B cell (primary cell): Measurements from ENCODE around the gene CHRM4. TPM values are rescaled to one million over a fixed set of nuclear protein-coding genes. Genes with fewer than 3 reads are reported as not detected.

ENCODE experiments used
- ATAC-seq: fragments of 200-7000 bp; cut with Tn5 transposase; one replicate; pipeline ENCODE4 v1.10.0; 2021; ENCODE audit warnings: low read depth, mild to moderate bottlenecking, moderate number of reproducible peaks, moderate library complexity
- CTCF ChIA-PET: fragments of 350-600 bp; sonication (Branson Sonifier 250); formaldehyde crosslinking; loops from one replicate; lab custom pipeline; 2021; ENCODE audit warnings: antibody characterized with exemption, inconsistent platforms; lab: Charles Lee
- POLR2A ChIA-PET: fragments of 350-600 bp; sonication (Branson Sonifier 250); formaldehyde crosslinking; loops from one replicate; lab custom pipeline; 2021; ENCODE audit warnings: antibody characterized with exemption; lab: Charles Lee
- DNase-seq: peaks from one replicate; pipeline ENCODE4 v3.0.0; 2013
- H2AFZ ChIP-seq: 2 replicates; pipeline ENCODE4 v1.6.1; 2012; ENCODE audit warnings: mild to moderate bottlenecking, low read depth, low read length; ENCODE audit not compliant: insufficient read depth, poor library complexity, severe bottlenecking
- H3K27ac ChIP-seq, 2 donors: 1 replicate in 1 of 2; 2 replicates in 1 of 2; pipeline ENCODE4 v1.5.1; 2012 to 2013; ENCODE audit warnings: low read length in 2 of 2, mild to moderate bottlenecking in 2 of 2, moderate library complexity in 1 of 2
- H3K27me3 ChIP-seq, 4 experiments: fragments of 200-600 bp in 1 of 4; sonication (generic) in 1 of 4; replicated peaks in 1 of 4; 1 replicate in 2 of 4; 2 replicates in 2 of 4; pipeline versions ENCODE4 v1.6.1 to v1.7.0; 2013 to 2016; ENCODE audit warnings: low read length in 3 of 4, mild to moderate bottlenecking in 2 of 4, mixed read lengths in 1 of 4, moderate library complexity in 1 of 4; ENCODE audit not compliant: insufficient read depth in 4 of 4, control insufficient read depth in 3 of 4; ENCODE audit errors: control extremely low read depth in 1 of 4
- H3K36me3 ChIP-seq, 2 experiments: replicated peaks in 1 of 2; 1 replicate in 1 of 2; 2 replicates in 1 of 2; pipeline versions ENCODE4 v1.6.1 to v1.7.1; 2013; ENCODE audit warnings: low read length in 1 of 2; ENCODE audit not compliant: insufficient read depth in 2 of 2, control insufficient read depth in 1 of 2; ENCODE audit errors: control extremely low read depth in 1 of 2, extremely low read depth in 1 of 2
- H3K4me1 ChIP-seq, 2 donors: fragments of 200-600 bp in 1 of 2; sonication (generic) in 1 of 2; 1 replicate in 1 of 2; 2 replicates in 1 of 2; pipeline versions ENCODE4 v1.5.1 to v1.6.1; 2013 to 2017; ENCODE audit warnings: low read length in 2 of 2; ENCODE audit not compliant: control insufficient read depth in 2 of 2, insufficient read depth in 2 of 2
- H3K4me2 ChIP-seq: replicated peaks from 2 replicates; pipeline ENCODE3; 2012; ENCODE audit warnings: mild to moderate bottlenecking, low read depth, low read length; ENCODE audit not compliant: poor library complexity, severe bottlenecking
- H3K4me3 ChIP-seq, 5 experiments: fragments of 200-600 bp in 1 of 5; sonication (generic) in 1 of 5; 1 replicate in 3 of 5; 2 replicates in 2 of 5; pipeline versions ENCODE4 v1.5.1 to v1.7.0; 2011 to 2016; ENCODE audit warnings: low read length in 4 of 5, mild to moderate bottlenecking in 4 of 5, low read depth in 2 of 5, control low read depth in 1 of 5, moderate library complexity in 1 of 5; ENCODE audit not compliant: insufficient read depth in 1 of 5; ENCODE audit errors: control extremely low read depth in 1 of 5, extremely low read depth in 1 of 5
- H3K79me2 ChIP-seq: fragments of 200-600 bp; sonication (generic); one replicate; pipeline ENCODE4 v1.6.0; 2016; ENCODE audit warnings: low read length; ENCODE audit not compliant: control insufficient read depth, insufficient read depth
- H3K9ac ChIP-seq: fragments of 200-600 bp; sonication (generic); 2 replicates; pipeline ENCODE4 v1.6.1; 2017; ENCODE audit warnings: mild to moderate bottlenecking, low read length, moderate library complexity
- H3K9me3 ChIP-seq, 3 donors: one replicate each; pipeline versions ENCODE4 v1.6.1 to v1.7.1; 2013; ENCODE audit warnings: low read length in 2 of 3; ENCODE audit not compliant: control insufficient read depth in 2 of 3, insufficient read depth in 1 of 3; ENCODE audit errors: control extremely low read depth in 1 of 3
- H4K20me1 ChIP-seq: 2 replicates; pipeline ENCODE4 v1.6.0; 2012; ENCODE audit warnings: mild to moderate bottlenecking, low read length; ENCODE audit not compliant: insufficient read depth, control insufficient read depth, poor library complexity, severe bottlenecking
- H3K27ac Mint-ChIP-seq: one replicate; pipeline ENCODE4 v1.8.0; 2021; ENCODE audit warnings: mixed read lengths
- H3K27me3 Mint-ChIP-seq: one replicate; pipeline ENCODE4 v1.8.0; 2021; ENCODE audit warnings: mixed read lengths
- H3K4me1 Mint-ChIP-seq: one replicate; pipeline ENCODE4 v1.8.0; 2021; ENCODE audit warnings: mixed read lengths
- H3K4me3 Mint-ChIP-seq: one replicate; pipeline ENCODE4 v1.8.0; 2021; ENCODE audit warnings: mixed read lengths
- H3K9me3 Mint-ChIP-seq: one replicate; pipeline ENCODE4 v1.8.0; 2022; ENCODE audit warnings: mixed read lengths; ENCODE audit not compliant: insufficient read depth
- EZH2 ChIP-seq: IDR thresholded peaks from 2 replicates; pipeline ENCODE4 v1.6.1; 2012; ENCODE audit warnings: borderline replicate concordance, low read depth, mild to moderate bottlenecking, moderate library complexity, low read length; ENCODE audit not compliant: insufficient read depth, poor library complexity, severe bottlenecking
- WGBS: methylation state at CpG from one replicate; pipeline ENCODE4 v1.1.5; 2013; ENCODE audit warnings: missing lambda C conversion rate; ENCODE audit not compliant: insufficient coverage; 5-methylcytosine and 5-hydroxymethylcytosine counted together
- intact Hi-C: fragments of 100-400 bp; cut with micrococcal nuclease; formaldehyde crosslinking; loops from one replicate; pipeline ENCODE4 v1.10.0; 2022
- polyA plus RNA-seq: library from polyadenylated mRNA; depleted of rRNA; stranded (reverse); fragments of >200 nt; gene quantifications from 2 replicates; pipeline ENCODE4 v1.2.3, GENCODE V29; 2012
- total RNA-seq, 2 donors: library from RNA; stranded (reverse); fragments of 120-200 nt in 1 of 2; gene quantifications; 1 replicate in 1 of 2; 2 replicates in 1 of 2; pipeline versions ENCODE4 v1.2.3 to v1.2.4, GENCODE V29; 2013 to 2022
- TF ChIP-seq, protein P1 (sequence below): fragments of 200-600 bp; IDR thresholded peaks from one replicate; pipeline ENCODE4 v1.8.0; 2022; ENCODE audit warnings: antibody characterized with exemption, mild to moderate bottlenecking

Gene CHRM4
- total and polyA plus RNA-seq, 2 donors (not counting 1 experiment from before 2014, with no cell fraction given): 0.49 to 1.4 TPM

DNA sequence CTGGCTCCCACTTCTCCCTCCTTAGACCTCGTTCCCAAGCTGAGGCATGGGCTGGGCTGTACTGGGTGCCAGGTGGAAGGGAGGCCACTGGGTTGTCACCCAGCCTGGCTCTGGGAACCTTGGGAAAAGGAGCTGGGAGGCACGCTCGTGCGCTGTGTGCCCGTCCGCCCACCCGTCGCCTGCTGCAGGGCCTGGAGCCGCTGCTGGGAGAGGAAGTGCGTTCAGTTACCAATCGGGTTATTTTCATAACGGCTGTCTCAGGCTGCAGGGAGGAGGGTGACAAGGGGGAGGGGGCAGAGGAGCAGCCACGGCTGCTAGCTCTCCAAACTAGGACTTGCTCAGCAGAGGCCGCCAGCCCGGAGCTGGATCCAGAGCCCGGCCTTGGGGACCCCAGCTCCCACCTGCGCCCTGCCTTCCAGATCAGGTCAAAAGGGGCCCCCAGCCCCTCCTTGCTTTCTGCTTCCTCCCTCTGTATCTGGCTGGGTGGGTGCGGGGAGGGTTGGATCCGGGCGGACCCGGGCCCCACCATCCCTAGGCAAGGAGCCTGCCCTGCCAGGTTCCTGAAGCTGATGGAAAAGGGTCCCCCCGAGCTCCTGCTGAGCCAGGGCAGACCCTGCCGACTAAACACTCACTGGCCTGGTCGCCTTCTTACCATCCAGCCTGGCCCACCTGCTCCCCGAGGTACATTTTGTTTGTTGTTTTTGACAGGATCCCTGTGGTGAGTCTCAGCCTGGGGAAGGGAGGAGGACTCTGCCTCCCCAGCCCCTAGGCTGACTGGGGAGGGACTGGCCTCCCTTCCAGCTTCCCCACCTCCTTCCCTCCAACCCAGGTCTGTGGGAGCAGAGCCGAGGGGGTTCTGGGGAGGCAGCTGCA is 30.1 kb downstream of the CHRM4 start:
- 2% methylated on average over 22 of the region's 26 CpGs for WGBS
- Mint-ChIP-seq H3K4me1 (peaks cover 23% of the 10 kb centered on the region), H3K4me3 (peak overlapping the region; percentile 84), H3K9me3 (no peaks in the 10 kb centered on the region), H3K27ac (peak overlapping the region; percentile 46), H3K27me3 (no peaks in the 10 kb centered on the region)
- H3K27me3 ChIP-seq: no peaks in the 10 kb centered on the region
- ChIA-PET CTCF (interaction anchor here (0.7 to 1.5 kb wide), 3 partner anchors 7 to 27 kb away, joined by 3 to 8 read pairs (median 4); partner anchors contain the start of gene DGKZ), POLR2A (no interaction called here)
- peak overlapping the region; percentile 90 for H3K4me2 ChIP-seq
- ATAC-seq: peak; percentile 94
- peak overlapping the region in 1 of 2 donors; percentile 61 for H3K27ac ChIP-seq
- peaks cover 58% of the 10 kb centered on the region for H3K79me2 ChIP-seq
- peak overlapping the region; percentile 62 for H3K9ac ChIP-seq
- peaks cover 19 to 26% of the 10 kb centered on the region in 2 donors for H3K4me1 ChIP-seq
- intact Hi-C loops: no loop called here
- H4K20me1 ChIP-seq: peaks cover 70% of the 10 kb centered on the region
- H3K9me3 ChIP-seq: no peaks in the 10 kb centered on the region
- H2AFZ ChIP-seq: peak overlapping the region; percentile 75
- H3K36me3 ChIP-seq: no peaks in the 10 kb centered on the region
- no peak for TF ChIP-seq EZH2
- peak; percentile 67 for DNase-seq
- H3K4me3 ChIP-seq: peak overlapping the region in 4 of 5 experiments; percentile 9 to 58 (median 42)

DNA sequence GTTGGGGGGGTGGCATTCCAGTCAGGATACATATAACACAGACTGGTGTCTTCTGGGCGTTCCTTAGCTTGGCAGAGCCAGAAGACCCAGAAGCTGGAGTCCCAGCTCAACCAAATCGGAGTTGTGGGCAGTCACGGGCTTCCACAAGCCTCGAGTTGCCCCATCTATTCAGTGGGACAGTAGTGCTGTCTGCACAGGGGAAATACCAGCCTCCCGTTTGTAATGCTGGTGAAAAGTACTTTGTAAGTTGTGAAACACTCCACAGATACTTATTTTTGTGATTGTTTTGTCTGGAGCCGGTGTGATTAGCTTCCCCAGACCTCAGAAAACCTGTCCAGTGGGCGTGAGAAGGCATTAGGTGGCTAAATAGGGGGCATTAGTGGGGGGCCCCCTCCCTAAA is 30.7 kb downstream of the CHRM4 start:
- Histone ChIP-seq H2AFZ (peak overlapping the region; percentile 75), H3K79me2 (peaks cover 64% of the 10 kb centered on the region), H3K4me1 (peaks cover 19 to 26% of the 10 kb centered on the region in 2 donors), H3K27me3 (no peaks in the 10 kb centered on the region), H3K4me3 (peak overlapping the region in 4 of 5 experiments; percentile 9 to 58 (median 42)), H3K9ac (peak overlapping the region; percentile 62), H3K36me3 (no peaks in the 10 kb centered on the region), H3K27ac (peak overlapping the region in 1 of 2 donors; percentile 61), H3K4me2 (peak overlapping the region; percentile 90), H4K20me1 (peaks cover 69% of the 10 kb centered on the region), H3K9me3 (no peaks in the 10 kb centered on the region)
- intact Hi-C loops: no loop called here
- Mint-ChIP-seq H3K4me3 (peak overlapping the region; percentile 84), H3K4me1 (peaks cover 23% of the 10 kb centered on the region), H3K27ac (peak overlapping the region; percentile 46), H3K9me3 (no peaks in the 10 kb centered on the region), H3K27me3 (no peaks in the 10 kb centered on the region)
- ATAC-seq (no peak), DNase-seq (no peak)
- ChIA-PET CTCF (interaction anchor here (0.7 to 1.5 kb wide), 4 partner anchors 8 to 28 kb away, joined by 3 to 8 read pairs (median 6); partner anchors contain the start of gene DGKZ), POLR2A (no interaction called here)
- WGBS: 49% methylated on average over 4 of the region's 7 CpGs
- TF ChIP-seq EZH2: no peak
- TF ChIP-seq, protein P1, sequence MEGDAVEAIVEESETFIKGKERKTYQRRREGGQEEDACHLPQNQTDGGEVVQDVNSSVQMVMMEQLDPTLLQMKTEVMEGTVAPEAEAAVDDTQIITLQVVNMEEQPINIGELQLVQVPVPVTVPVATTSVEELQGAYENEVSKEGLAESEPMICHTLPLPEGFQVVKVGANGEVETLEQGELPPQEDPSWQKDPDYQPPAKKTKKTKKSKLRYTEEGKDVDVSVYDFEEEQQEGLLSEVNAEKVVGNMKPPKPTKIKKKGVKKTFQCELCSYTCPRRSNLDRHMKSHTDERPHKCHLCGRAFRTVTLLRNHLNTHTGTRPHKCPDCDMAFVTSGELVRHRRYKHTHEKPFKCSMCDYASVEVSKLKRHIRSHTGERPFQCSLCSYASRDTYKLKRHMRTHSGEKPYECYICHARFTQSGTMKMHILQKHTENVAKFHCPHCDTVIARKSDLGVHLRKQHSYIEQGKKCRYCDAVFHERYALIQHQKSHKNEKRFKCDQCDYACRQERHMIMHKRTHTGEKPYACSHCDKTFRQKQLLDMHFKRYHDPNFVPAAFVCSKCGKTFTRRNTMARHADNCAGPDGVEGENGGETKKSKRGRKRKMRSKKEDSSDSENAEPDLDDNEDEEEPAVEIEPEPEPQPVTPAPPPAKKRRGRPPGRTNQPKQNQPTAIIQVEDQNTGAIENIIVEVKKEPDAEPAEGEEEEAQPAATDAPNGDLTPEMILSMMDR: no peak
